ENCODE data around the gene WWOX.

GRCh38 chr16:79139799-79140198 is 1040.3 kb downstream of the WWOX start:
- TF ChIP-seq EZH2 (IDR thresholded peaks at IDR 0.05; ENCODE audit: borderline replicate concordance) (no peak), EZH2phosphoT487 (IDR thresholded peaks at IDR 0.05; ENCODE audit: low read depth, severe bottlenecking, unreplicated experiment) (no peak)

Data from hepatocyte (in vitro differentiated cells).